ENCODE results near the gene RAVER1.
A peak's percentile ranks its signal among the peaks of the same experiment; 100 is the strongest.
"Not testable (repeated sequence)": the region's sequence is repeated elsewhere in the genome, so short reads cannot be mapped to it uniquely, and the experiment has no call there.

Gene RAVER1, protein sequence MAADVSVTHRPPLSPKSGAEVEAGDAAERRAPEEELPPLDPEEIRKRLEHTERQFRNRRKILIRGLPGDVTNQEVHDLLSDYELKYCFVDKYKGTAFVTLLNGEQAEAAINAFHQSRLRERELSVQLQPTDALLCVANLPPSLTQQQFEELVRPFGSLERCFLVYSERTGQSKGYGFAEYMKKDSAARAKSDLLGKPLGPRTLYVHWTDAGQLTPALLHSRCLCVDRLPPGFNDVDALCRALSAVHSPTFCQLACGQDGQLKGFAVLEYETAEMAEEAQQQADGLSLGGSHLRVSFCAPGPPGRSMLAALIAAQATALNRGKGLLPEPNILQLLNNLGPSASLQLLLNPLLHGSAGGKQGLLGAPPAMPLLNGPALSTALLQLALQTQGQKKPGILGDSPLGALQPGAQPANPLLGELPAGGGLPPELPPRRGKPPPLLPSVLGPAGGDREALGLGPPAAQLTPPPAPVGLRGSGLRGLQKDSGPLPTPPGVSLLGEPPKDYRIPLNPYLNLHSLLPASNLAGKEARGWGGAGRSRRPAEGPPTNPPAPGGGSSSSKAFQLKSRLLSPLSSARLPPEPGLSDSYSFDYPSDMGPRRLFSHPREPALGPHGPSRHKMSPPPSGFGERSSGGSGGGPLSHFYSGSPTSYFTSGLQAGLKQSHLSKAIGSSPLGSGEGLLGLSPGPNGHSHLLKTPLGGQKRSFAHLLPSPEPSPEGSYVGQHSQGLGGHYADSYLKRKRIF

DNA sequence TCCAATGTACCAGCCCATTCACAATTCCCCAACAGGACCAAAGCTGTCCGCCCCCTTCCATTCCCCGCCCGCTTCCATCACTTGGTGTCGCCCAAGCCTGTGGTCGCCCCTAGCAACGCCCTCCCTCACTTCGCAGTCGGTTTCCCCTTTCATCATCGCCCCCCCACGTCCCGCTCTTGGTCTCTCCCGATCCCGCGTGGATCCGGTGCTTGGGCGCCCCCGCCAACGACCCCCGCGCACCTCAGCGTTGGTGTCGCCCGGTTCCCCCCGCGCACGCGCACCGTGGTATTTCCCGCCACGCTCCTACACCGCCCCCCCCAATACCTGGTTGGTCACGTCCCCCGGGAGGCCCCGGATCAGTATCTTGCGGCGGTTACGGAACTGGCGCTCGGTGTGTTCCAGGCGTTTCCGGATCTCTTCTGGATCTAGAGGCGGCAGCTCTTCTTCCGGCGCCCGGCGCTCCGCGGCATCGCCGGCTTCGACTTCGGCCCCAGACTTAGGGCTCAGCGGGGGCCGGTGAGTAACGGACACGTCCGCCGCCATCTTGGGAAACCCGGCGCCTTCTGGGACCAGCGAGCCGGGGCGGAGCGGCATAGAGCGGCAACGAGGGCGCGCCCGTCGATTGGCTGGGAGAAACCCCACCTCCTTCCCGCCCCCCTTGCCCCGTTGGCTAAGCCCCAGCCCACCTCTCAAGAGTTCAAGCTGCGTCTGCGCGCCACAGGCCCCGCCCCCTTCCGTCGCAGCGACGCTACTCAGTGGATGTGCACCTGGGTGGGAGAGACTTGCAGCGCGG is at the start of gene RAVER1:
Gene RAVER1 (minus strand): TSS at position 565 of the 793 bp plus-strand sequence. CDS start 22 bp downstream, at position 543.
- DNase-seq (ENCODE audit: low read depth) = peak; percentile 98

DNA sequence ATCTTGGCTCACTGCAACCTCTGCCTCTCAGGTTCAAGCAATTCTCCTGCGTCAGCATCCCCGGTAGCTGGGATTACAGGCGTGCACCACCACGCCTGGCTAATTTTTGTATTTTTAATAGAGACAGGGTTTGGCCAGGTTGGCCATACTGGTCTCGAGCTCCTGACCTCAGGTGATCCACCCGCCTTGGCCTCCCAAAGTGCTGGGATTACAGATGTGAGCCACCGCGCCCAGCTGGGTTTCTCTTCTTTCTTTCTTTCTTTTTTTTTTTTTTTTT is 49.8 kb upstream of the RAVER1 start:
- not testable (repeated sequence) for DNase-seq (ENCODE audit: low read depth)

DNA sequence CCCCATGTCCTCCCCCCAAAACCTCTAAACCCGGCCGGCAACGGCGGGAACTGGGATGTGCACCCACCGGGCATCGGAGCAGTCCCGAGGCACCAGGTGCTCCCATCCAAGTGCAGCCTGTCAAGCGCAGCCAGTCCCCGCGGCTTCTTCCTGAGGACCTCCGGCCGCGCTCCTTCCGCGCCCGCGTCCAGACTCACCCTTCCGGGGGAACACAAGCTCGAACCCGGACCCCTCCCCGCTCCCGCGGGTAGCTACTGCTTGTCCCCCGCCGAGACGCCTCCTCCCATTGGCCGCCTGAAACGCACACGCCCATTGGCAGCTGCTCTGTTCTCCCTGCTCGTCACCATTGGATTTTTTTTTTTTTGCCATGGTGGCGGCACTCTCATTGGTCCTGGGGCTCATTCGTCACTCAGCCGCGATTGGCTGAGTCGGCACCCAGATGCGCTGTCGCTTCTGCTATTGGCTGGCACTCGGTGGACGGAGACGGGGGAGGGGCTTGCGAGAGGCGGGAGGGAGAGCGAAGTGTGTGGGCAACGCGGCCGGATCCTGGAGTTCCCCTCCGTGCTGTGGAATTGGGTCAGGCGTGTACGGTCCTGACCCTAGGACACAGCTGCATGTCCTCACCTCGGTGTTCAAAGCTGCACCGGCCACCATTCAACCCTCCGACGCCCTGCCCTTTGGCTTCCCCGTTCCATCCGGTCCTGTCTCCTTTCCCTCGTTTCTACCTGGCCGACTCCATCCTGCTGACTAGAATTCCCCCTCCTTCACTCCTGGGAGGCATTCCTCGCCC is 47.2 kb upstream of the RAVER1 start, which contains the start of gene TYK2:
Gene TYK2 (minus strand): TSS at position 260 of the 790 bp plus-strand sequence. CDS start 2,166 bp downstream, outside the sequence.
- DNase-seq (ENCODE audit: low read depth) = peak; percentile 93

DNA sequence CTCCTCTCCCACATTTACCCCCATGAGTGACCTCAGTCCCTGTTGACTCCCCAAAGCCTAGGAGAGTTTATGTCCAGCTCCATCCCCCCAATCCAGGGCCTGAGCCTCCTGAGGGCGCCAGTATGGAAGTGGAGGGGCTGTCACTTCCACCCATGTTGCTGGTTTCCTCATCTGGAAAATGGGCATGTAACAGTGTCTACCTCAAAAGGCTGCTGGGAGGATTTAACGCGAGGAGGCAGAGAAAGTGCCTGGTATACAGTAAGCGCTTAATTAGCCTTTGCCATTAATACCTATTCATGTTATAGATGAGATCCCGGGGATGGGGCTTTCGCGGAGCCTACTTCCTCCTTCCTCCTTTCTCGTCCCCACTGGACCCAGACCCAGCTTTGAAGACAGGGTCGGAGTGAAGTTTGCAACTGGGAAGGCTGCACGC is 46.6 kb upstream of the RAVER1 start:
- no peak for DNase-seq (ENCODE audit: low read depth)

DNA sequence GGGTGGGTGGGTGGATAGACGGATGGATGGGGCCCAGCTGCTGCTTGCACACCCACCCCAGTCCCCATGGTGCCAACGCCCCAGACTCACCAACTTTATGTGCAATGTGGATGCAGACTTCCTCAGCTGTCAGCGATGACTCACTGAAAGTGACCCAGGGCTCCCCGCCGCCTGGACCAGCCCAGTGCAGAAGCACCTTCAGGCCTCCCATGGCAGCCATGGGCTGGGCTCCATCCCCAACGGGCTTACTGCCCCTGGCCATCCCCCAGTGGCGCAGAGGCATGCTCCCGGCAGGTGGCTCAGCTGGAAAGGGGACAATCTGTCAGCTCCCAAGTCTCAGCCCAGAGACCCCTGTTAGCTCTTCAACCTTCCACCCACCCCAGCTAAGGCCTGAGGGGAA is 44.8 kb upstream of the RAVER1 start:
- no peak for DNase-seq (ENCODE audit: low read depth)

DNA sequence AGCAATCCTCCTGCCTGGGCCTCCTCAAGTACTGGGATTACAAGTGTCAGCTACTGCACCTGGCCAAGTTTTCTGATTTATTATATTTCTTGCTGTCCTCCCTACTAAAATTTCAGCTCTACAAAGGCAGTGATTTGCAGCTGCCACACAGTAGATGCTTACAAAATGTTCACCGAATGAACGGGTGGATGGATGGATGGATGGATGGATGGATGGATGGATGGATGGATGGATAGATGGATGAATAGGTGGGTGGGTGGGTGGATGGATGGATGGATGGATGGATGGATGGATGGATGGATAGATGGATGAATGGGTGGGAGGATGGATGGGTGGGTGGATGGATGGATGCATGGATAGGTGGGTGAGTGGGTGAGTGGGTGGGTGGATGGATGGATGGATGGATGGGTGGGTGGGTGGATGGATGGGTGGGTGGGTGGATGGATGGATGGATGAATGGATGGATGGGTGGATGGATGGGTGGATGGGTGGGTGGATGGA is 43.9 kb upstream of the RAVER1 start:
- DNase-seq (ENCODE audit: low read depth) = not testable (repeated sequence)

DNA sequence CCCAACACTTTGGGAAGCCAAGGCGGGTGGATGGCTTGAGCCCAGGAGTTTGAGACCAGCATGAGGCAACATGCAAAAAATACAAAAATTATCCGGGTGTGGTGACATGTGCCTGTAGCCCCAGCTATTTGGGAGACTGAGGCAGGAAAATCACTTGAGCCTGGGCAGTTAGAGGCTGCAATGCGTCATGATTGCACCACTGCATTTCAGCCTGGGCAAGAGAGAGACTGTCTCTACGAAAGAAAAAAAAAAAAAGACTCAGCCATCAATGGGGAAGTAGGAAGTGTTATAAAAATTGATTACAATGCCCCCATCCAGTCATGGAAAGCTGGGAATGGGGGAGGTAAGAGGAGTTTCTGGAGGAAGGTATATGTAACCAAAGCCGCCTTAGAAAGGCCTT is 41.6 kb upstream of the RAVER1 start:
- no peak for DNase-seq (ENCODE audit: low read depth)

DNA sequence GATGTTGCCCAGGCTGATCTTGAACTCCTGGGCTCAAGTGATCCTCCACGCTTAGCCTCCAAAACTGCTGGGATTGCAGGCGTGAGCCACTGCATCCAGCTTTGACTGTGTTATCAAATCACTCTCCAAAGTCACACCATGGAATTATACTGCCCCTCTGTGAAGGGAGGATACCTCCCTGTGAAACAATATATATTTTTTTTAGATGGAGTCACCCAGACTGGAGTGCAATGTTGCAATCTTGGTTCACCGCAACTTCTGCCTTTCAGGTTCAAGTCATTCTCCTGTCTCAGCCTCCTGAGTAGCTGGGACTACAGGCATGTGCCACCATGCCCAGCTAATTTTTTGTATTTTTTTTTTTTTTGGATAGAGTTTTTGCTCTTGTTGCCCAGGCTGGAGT is 39.4 kb upstream of the RAVER1 start:
- no peak for DNase-seq (ENCODE audit: low read depth)

DNA sequence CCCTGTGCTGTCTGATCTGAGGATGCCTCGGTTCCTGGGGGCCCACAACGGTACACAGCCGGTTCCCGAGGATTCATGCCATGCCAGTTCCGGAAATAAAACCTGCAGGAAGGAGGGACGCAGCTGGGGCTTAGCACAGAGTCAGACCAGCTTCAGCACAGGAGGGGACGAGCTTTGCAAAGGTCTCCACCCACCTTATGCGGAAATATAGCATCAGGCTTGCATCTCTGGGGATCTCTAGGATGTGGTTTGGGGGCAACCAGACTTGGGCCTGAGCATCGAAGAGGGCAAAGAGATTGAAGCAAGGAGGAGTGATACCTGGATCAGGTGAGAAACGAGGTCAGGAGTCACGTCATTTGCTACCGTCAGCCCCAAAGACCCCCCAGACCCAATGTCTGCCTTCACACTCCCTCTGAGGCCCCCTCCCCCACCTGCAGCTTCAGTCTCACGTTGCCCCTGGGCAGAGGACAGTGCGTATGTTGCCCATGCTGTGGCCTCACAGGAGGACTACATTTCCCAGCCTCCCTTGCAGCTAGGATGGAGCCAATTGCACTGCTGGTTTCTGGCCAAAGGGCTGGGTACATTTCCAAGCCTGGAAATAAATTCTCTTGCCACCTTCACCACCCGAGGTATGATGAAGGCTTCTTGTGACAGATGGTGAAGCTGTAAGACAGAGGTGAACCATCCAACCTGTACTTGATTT is 34.9 kb upstream of the RAVER1 start:
- no peak for DNase-seq (ENCODE audit: low read depth)

DNA sequence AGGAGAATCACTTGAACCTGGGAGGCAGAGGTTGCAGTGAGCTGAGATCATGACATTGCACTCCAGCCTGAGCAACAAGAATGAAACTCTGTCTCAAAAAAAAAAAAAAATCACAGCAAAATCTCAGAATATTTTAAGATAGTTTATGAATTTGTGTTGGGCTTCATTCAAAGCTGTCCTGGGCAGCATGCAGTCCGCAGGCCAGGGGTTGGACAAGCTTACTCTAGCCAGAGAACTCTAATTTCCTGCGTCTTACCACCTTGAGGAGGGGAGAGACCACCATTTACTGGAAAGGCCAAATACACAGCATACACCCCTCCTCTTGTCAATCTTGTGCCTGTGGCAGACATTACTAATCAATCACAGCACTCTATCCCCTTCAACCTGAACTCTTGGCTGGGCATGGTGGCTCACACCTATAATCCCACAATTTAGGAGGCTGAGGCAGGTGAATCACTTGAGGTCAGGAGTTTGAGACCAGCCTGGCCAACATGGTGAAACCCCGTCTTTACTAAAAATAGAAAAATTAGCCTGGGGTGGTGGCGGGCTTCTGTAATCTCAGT is 33.7 kb upstream of the RAVER1 start:
- not testable (repeated sequence) for DNase-seq (ENCODE audit: low read depth)

DNA sequence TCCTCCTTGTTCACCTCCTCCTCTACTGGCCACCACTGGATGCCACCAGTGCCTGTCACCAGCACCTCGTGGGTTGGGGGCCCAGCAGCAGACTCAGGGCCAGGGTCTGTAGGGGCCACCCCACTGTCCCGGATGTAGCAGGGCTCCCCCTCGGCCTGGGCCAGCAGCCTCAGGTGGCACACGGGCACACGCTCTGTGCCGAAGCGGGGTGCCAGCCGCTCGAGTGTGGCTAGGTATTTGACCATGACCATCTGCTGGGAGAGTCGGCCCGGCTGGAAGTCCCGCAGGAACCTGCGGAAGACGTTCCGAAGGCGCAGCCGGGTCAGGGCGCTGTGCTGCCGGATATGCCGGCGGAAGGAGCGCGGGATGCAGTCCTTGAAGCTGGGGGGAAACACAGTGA is 32.2 kb upstream of the RAVER1 start:
- DNase-seq (ENCODE audit: low read depth) = no peak

DNA sequence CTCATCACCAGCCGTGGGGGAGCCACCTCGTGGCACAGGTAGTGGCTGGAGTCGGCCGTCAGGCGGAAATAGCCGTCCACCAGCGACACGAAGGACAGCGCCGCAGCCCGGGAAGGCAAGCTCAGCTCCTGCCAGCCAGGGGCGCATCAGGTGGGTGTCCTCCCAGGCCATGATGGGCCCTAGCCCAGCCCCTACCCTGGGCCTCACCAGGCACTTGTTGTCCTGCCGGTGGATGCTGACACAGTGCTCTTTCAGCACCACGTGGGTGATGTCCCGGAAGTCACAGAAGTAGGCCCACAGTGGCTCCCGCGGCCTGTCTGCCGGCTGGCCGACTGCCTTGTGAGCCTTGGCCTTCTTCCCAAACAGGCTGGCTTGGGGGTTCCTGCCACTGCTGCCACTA is 31.3 kb upstream of the RAVER1 start:
- DNase-seq (ENCODE audit: low read depth) = no peak

DNA sequence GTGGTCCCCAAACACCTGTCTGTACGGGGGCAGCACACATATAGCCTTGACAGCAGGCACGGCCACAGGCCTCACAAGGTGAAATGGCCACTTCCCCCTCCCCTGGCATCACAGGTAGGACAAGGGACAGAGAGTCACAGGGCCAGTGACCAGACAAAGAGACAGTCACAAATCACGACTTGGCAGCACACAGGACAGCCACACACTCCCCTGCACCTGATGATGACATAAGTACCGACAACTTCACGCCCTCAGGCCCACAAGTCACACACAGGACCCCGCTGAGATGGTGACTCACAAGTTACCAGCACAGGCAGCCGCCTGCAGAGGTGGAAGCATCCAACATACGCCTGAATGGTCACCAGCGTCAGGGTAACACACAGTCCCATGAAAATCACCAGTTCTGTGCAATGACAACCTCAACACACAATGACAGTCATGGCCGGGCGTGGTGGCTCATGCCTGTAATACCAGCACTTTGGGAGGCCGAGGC is 30.5 kb upstream of the RAVER1 start:
- no peak for DNase-seq (ENCODE audit: low read depth)

DNA sequence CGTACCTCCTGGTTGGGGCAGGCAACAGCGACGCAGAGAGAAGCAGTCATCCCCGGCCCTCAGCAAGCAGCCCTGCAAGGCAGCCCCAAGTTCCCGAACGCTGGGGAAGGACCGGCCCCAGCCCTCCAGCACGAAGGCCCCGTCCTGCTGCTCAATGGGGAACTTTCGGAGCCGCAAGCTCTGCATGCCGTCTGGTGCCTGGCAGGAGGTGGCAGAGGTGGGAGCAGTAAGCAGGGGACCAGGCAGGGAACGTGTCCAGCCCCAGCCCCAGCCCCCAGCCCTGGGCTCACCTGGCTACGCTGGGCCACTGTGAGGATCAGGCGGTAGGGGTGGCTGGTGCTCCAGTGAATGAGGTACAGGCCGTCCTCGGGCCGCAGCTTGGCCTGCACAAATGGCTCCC is 28.9 kb upstream of the RAVER1 start:
- no peak for DNase-seq (ENCODE audit: low read depth)

DNA sequence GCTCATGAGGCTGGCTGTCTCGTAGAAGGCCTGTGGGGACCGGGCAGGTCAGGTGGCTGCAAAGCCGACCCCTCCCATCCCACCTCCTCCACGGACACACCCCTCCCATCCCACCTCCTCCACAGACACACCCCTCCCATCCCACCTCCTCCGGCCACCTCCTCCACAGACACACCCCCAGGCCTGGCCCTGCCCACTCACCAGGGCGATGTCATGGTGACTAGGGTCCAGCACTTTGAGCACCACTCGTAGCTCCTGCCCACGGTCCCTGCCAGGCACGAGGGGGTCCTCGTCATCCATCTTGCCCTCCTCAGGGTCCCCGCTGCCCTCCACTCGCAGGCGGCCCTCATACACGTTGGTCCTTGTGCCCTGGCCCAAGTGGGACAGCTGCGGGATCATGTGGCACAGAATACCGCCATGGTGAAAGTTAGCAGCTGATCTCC is 28.3 kb upstream of the RAVER1 start:
- no peak for DNase-seq (ENCODE audit: low read depth)

DNA sequence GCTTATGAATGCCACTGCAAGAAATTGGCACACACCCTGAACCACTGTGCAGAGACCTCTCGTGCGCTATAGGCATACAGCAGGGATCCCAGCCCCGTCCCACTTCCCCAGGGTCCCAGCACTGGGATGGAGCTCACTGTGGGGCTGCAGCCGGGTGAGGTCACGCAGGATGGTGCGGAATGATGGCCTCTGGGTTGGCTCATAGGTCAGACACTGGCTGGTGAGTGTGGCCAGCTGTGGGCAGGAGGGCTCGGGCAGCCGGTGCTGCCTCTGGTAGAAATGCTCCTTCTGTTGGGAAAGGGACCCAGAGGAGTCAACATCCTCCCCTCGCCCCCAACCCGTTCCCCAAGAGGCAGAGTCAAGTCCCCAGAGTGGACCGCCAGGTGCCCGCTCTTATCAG is 23.1 kb upstream of the RAVER1 start:
- no peak for DNase-seq (ENCODE audit: low read depth)

DNA sequence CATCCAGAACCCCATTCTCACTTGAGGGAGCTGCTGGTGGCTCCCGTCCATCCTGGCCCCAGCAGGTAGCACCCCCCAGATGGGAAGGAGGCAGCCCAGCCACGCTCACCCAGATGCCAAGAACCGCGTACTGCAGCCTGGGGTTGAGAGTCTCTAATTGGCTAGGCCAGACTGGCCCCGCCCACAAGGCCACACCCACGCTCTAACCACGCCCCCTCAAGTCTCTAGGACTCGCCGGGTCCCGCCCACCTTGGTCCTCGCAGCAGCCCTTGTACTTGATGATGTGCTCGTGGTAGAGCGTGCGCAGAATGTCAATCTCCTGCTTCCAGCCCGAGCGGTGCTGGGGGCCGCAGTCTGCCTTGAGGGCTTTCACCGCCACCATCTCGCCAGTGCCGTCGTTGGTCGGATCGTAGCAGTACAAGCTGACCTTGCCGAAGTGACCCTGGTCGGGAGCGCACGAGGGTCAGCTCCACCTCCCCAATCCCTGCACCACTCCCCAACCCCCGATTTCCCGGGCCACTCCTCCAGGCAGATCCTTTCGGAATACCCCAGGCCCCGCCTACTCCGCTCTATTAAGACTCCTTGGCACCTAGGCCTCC is 20.6 kb upstream of the RAVER1 start:
- no peak for DNase-seq (ENCODE audit: low read depth)

DNA sequence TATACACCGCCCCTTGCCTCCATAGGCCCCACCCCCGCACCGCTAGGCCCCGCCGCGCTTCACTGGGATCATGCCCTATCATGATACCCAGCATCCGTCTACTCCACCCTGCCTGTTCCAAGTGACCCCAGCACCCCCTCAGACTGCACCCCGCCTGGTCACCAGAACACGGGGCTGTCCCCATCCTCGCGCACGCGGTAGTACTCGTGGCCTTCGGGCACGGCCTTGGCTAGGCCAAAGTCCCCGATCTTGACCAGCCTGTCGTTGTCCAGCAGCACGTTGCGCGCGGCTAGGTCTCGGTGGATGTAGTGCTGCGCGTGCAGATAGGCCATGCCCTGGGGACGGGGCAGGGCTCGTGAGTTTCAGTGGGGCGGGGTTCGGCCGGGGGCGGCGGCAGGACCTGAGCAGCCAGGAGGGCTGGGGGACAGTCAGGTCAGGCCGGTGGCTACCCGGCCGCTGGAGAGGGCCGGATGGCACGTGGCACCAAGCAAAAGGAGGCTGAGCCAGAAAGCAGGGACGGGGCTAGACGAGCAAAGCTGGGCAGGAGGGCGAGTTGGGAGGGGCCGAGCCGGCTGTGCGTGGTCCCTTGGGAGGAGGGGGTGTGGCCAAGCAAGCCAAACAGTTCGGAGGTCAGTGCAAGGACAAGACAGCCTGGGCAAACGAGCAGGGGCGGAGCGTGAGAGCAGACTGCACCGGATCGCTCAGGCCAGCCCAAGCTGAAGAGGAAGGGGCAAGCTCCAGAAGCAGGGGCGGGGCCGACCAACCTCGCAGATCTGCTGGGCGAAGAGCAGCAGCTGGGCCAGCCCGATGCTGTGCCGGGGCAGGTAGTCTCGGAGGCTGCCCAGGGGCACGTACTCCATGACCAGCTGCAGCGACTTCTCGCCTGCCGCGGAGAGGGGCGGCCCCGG is 19.7 kb upstream of the RAVER1 start:
- no peak for DNase-seq (ENCODE audit: low read depth)

DNA sequence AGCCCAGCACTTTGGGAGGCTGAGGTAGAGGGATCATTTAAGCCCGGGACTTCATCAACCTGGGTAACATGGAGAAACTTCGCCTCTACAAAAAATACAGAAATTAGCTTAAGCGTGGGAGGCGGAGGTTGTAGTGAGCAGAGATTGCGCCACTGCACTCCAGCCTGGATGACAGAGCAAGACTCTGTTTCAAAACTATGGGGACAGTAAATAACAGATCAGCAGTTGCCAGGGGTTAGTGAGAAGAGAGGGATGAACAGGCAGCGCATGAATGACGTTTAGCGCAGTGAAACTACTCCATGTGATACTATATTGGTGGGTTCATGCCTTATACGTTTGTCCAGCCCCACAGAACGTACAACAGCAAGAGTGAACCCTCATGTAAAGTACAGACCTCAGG is 13.2 kb upstream of the RAVER1 start:
- no peak for DNase-seq (ENCODE audit: low read depth)
